ENCODE measurements around the gene DCLRE1C. TPM values are rescaled to one million over a fixed set of nuclear protein-coding genes. Genes with fewer than 3 reads are reported as not detected.

The DCLRE1C gene
- total and polyA plus RNA-seq, 9 of the 15 experiments (the other 6 are each of a cell fraction or from before 2014, with no cell fraction given) = 8.8 to 22.2 (median 13.9) TPM

- H3K9me1 ChIP-seq (ENCODE audit: control insufficient read depth, insufficient read depth, low read length) = no peaks in the 10 kb centered on the region
- H3K36me3 ChIP-seq (ENCODE audit: control insufficient read depth, insufficient read depth, low read length) = peaks cover 64% of the 10 kb centered on the region
- DNase-seq (ENCODE audit: extremely low read depth in 1 of 4, low spot score in 3 of 4) (no peak), FAIRE-seq (no peak), ATAC-seq (no peak)
- H4K20me1 ChIP-seq (replicated peaks; ENCODE audit: control insufficient read depth, insufficient read depth, low read length) = no peaks in the 10 kb centered on the region; the same call in 1 of the 2 replicates
- no peak overlapping the region for H3K4me2 ChIP-seq (ENCODE audit: insufficient read depth, low read length)
- POLR2A ChIA-PET = interaction anchor here (0.7 to 1.0 kb wide), 5 partner anchors 14 to 32 kb away, joined by 3 to 5 read pairs (median 3); no protein-coding TSS in a partner anchor
- H2AFZ ChIP-seq (ENCODE audit: low read depth, low read length) = no peak overlapping the region
- H3K4me1 ChIP-seq (replicated peaks in 1 of 2; ENCODE audit: control insufficient read depth in 2 of 2, insufficient read depth in 2 of 2, low read length in 2 of 2) = no peaks in the 10 kb centered on the region
- in situ Hi-C loops (cut with MboI) = no loop called here
- H3K4me3 ChIP-seq = no peak overlapping the region
- no TSS peak for BruUV-seq (replicated peaks)
- intact Hi-C loops (cut with micrococcal nuclease) = no loop called here
- H3K27me3 ChIP-seq (ENCODE audit: control insufficient read depth in 2 of 2, insufficient read depth in 2 of 2, low read length in 2 of 2) = no peaks in the 10 kb centered on the region
- TF ChIP-seq LARP7 (IDR thresholded peaks at IDR 0.05) = no peak
- no peak for TF ChIP-seq ETV1 (tag; conservative IDR thresholded peaks at IDR 0.05; ENCODE audit: low read depth)
- no peak for TF ChIP-seq RBM34 (IDR thresholded peaks at IDR 0.05; ENCODE audit: borderline replicate concordance, insufficient read depth, low read length)
- TF ChIP-seq SMARCB1 (IDR thresholded peaks at IDR 0.05; ENCODE audit: insufficient read length, low read depth) = no peak
- no peak for TF ChIP-seq HMG20A (CRISPR knock-in tag; conservative IDR thresholded peaks at IDR 0.05)
- TF ChIP-seq PHF8 (IDR thresholded peaks at IDR 0.05; ENCODE audit: borderline replicate concordance, low read length) = no peak
- no peak for TF ChIP-seq POLR2AphosphoS2 (IDR thresholded peaks at IDR 0.05; ENCODE audit: low read length)
- TF ChIP-seq ZBTB17 (CRISPR knock-in tag; IDR thresholded peaks at IDR 0.05) = no peak
- H3K79me2 ChIP-seq (ENCODE audit: control insufficient read depth, insufficient read depth, low read length) = no peaks in the 10 kb centered on the region
- no peak overlapping the region for H3K9ac ChIP-seq (ENCODE audit: insufficient read depth in 1 of 2, low read depth in 2 of 2, low read length in 2 of 2)
- H3K27ac ChIP-seq (ENCODE audit: extremely low read depth, low read depth, low read length) = no peak overlapping the region
- H3K9me3 ChIP-seq (replicated peaks; ENCODE audit: control insufficient read depth, insufficient read depth, low read depth, low read length) = no peaks in the 10 kb centered on the region
- CTCF ChIA-PET (ENCODE audit: low intra/inter-chr PET ratio) = no interaction called here
- 91% methylated on average over 6 of the region's 6 CpGs for WGBS (ENCODE audit: insufficient coverage, low coverage, missing lambda C conversion rate)
Measured at GRCh38 chr10:14858338-14858960, 95.4 kb downstream of the DCLRE1C start.
